Measurements from ENCODE around the gene MADD.

DNA sequence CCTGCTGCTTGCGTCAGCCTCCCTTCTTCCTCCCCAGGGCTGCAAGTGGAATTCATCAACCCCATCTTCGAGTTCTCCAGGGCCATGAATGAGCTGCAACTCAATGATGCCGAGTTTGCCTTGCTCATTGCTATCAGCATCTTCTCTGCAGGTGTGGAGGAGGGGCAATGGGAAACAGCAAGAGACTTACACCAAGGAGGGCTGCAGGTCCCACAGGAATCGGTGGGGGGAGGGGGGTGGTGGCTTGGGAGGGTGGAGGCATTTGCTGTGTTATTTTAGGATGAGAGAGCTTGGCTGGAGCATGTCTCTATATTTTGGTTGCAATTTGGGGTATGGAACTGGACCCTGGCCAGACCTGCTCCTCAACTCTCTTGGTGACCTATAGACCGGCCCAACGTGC is 2.1 kb upstream of the MADD start:
- TF ChIP-seq, protein P1, sequence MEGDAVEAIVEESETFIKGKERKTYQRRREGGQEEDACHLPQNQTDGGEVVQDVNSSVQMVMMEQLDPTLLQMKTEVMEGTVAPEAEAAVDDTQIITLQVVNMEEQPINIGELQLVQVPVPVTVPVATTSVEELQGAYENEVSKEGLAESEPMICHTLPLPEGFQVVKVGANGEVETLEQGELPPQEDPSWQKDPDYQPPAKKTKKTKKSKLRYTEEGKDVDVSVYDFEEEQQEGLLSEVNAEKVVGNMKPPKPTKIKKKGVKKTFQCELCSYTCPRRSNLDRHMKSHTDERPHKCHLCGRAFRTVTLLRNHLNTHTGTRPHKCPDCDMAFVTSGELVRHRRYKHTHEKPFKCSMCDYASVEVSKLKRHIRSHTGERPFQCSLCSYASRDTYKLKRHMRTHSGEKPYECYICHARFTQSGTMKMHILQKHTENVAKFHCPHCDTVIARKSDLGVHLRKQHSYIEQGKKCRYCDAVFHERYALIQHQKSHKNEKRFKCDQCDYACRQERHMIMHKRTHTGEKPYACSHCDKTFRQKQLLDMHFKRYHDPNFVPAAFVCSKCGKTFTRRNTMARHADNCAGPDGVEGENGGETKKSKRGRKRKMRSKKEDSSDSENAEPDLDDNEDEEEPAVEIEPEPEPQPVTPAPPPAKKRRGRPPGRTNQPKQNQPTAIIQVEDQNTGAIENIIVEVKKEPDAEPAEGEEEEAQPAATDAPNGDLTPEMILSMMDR (IDR thresholded peaks at IDR 0.05; ENCODE audit: borderline replicate concordance, extremely low read depth, low read length, poor library complexity, severe bottlenecking) = no peak
- TF ChIP-seq EZH2 (IDR thresholded peaks at IDR 0.05; ENCODE audit: borderline replicate concordance, low read depth, low read length, severe bottlenecking) = no peak

All from DND-41 (cell line).